ENCODE data around the gene SMIM44.

SMIM44 gene

GRCh38 chr19:3528080-3528479 is 44.8 kb upstream of the SMIM44 start:
- no peak for DNase-seq (ENCODE audit: extremely low read depth, low read depth)
- TF ChIP-seq CTCF (IDR thresholded peaks at IDR 0.05; ENCODE audit: low read depth, low read length): no peak

GRCh38 chr19:3527238-3527910 is 44.1 kb upstream of the SMIM44 start:
- TF ChIP-seq CTCF (IDR thresholded peaks at IDR 0.05; ENCODE audit: low read depth, low read length): no peak
- no peak for DNase-seq (ENCODE audit: extremely low read depth, low read depth)

- DNase-seq (ENCODE audit: extremely low read depth, low read depth): no peak
- no peak; the same call in 1 of the 2 replicates for TF ChIP-seq CTCF (IDR thresholded peaks at IDR 0.05; ENCODE audit: low read depth, low read length)
These were observed 43.4 kb upstream of the SMIM44 start for GRCh38 chr19:3526507-3527237.

GRCh38 chr19:3524904-3525451 is 41.7 kb upstream of the SMIM44 start:
- TF ChIP-seq CTCF (IDR thresholded peaks at IDR 0.05; ENCODE audit: low read depth, low read length): no peak
- no peak for DNase-seq (ENCODE audit: extremely low read depth, low read depth)

GRCh38 chr19:3524078-3524842 is 41.0 kb upstream of the SMIM44 start:
- no peak for DNase-seq (ENCODE audit: extremely low read depth, low read depth)
- TF ChIP-seq CTCF (IDR thresholded peaks at IDR 0.05; ENCODE audit: low read depth, low read length): no peak

GRCh38 chr19:3523361-3524077 is 40.3 kb upstream of the SMIM44 start:
- TF ChIP-seq CTCF (IDR thresholded peaks at IDR 0.05; ENCODE audit: low read depth, low read length): no peak

More at GRCh38 chr19:3523361-3524077, 40.3 kb upstream of the SMIM44 start:
- DNase-seq (ENCODE audit: extremely low read depth, low read depth): no peak

Data from AG09319 (cell line).